GM20431 (cell line): ENCODE results near the gene HOXA11.

ENCODE experiments used
- in situ Hi-C: fragments of 300-500 bp; cut with MseI, MboI; formaldehyde crosslinking; loops from one replicate; pipeline ENCODE4 v1.15.0; 2020; ENCODE audit warnings: low sequenced_read_pairs; ENCODE audit not compliant: unreplicated experiment

Gene HOXA11

GRCh38 chr7:27197137-27198042 lies 12.4 kb upstream of the HOXA11 start:
- in situ Hi-C loops, result no loop called here

GRCh38 chr7:27196287-27196767 lies 11.3 kb upstream of the HOXA11 start:
- in situ Hi-C loops, result no loop called here

GRCh38 chr7:27194686-27195379 lies 9.8 kb upstream of the HOXA11 start:
- in situ Hi-C loops, result no loop called here

DNA sequence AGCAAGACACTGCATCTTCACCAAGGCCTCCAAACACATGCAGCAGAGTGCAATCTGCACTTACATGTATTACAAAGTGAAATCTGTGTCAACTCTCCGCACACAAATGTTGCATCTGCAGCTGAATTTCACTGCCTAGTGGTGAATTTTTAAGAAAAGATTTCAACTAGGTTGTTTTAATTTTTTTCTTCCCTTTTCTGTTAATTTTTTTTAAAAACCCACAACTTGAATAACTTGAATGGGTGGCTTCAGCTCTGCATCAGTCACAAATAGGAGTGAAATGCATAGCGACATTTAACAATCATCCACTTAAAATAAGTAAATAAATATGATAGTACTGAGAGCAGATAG lies 8.9 kb upstream of the HOXA11 start:
- in situ Hi-C loops, result no loop called here

- in situ Hi-C loops, result no loop called here
Observed at GRCh38 chr7:27193335-27194001, 8.4 kb upstream of the HOXA11 start.

GRCh38 chr7:27192546-27193334 lies 7.7 kb upstream of the HOXA11 start:
- in situ Hi-C loops, result no loop called here

GRCh38 chr7:27191833-27192545 lies 7.0 kb upstream of the HOXA11 start:
- in situ Hi-C loops, result no loop called here

DNA sequence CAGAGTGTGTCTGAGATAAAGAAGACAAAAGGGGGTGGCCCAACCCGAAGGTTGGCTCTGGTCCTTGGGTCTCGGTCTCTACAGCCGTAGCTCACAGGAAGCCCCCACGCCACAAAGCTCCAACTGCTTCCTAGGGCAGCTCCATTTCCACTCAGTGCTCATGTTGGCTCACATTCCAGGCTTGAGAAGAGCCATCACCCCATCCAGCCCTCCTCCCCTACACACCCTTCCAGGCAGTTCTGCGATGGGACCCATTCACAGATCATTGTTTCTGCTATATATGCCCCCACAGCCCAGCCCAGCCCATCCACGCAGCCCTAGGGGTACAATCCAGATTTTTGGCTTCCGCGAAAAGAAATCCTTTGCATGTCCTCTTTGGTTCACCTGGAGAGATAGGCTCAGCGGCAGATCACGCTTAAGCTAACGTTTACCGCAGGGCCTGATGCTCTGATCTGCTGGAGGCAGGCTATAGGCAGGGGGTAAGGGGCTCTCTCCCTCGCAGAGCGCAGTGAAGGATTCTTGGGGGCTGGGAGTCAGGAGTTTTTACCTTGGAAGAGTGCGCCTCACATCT lies 6.2 kb upstream of the HOXA11 start:
- in situ Hi-C loops, result no loop called here

GRCh38 chr7:27189997-27190748 lies 5.1 kb upstream of the HOXA11 start:
- in situ Hi-C loops, result no loop called here

DNA sequence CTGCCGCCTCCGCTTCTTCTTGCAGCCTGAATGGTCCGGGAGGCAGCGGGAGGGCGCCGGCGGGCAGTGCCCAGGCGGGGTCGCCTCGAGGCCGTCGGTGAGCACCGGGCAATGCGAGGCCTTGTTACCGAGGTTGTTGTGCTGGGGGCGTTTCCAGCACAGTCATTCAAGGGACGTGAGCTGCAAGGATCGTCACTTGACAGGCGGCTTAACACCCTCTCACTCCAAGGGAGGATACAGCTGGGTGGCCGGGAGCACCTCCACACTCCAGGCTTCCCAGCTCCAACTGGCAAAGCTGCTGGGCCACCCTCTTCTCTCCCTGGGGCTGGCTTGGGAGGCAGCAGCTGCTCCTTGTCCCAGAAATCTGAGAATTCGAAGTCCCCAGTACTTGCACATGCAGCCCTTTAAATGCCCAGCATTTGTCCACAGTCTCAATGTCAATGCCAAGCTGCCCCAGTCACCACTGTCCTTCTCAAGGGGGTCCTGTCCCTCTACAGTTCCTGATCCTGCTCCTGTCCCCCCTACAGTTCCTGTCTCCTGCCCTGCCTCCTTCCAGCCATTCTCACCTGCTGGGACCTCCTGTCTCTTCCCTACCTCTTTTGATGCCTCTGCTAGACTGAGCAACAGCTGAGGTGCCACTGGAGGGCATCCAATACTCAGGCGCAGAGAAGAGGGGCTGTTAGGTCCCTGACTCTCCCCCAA lies 4.4 kb upstream of the HOXA11 start:
- in situ Hi-C loops, result no loop called here

GRCh38 chr7:27188386-27189294 lies 3.6 kb upstream of the HOXA11 start:
- in situ Hi-C loops, result no loop called here

DNA sequence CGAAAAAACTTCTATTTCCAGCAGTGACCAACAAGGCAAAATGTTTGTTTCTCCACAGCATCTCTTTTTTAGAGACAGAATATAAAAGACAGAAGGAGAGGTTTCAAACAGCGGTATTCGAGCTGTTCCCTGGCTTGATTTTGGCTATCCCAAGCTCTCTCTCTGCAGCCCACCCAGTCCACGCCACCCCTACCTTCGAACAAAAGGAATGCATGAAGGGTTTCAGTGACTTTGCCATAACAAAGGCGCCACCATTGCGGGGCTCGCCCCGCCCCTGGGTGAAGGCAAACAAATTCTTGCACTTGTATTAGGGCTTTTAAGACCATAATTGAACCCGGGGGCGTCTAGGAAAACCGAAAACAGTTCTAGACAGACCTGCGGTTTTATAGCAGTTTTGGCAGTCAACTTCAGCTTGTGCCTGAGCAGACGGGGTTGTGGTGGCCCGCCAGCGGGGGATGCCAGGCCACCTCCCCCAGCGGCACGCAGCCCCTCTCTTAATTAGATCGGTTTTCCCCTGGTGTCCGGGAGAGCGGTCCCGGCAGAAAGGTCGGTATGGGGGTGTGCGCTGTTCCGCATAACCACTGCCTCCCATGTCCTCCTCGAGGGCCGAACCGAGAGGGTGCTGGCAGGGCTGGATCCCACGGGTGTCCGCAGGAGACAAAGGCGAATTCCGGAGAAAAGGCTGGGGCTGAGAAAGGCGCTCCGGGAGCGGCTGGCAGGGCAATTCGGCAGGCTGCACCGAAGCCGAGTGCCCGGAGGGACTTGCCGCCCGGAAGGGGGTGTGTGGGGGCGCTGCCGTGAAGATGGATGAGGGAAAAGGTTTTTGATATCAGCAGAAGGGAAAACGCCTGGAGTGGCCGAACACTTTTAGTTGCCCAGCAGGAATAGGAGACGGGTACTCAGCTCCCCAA lies 2.7 kb upstream of the HOXA11 start:
- in situ Hi-C loops, result no loop called here

DNA sequence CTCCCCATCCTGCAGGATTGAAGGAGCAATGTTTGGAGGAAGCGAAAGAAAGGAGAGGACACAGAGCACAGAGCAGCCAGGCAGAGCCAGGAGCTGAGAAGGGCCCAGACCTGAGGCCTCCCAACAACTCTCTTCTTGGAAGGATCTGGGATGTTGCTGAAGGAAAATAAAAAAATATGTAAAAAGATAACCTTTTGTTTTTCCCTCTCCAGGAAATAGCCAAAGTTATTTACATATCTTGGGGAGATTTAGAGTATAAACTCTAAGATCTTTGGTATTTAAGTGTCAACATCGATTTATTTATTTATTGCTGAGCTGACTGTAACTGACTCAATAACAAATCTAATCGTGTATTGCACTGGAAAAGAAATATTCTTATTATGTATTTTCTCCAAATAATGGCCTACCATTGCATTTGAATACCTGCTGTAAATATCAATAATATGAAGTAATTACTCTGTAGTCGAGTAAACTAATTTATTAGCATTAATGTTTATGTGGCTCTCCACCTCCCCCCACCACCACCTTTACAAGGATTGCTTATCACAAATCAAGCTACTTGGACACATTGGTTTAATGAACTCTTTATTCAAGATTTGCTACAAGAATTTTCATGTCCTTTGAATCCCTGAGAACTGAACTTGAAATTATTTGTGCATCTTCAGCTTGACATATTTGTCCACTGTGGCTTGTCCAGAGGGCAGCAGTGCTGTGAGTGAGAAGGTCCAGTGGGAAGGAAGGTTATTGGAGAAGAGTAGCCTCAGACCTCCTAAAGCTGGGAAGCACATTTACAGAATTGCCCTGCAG lies 1.8 kb upstream of the HOXA11 start:
- in situ Hi-C loops, result no loop called here

DNA sequence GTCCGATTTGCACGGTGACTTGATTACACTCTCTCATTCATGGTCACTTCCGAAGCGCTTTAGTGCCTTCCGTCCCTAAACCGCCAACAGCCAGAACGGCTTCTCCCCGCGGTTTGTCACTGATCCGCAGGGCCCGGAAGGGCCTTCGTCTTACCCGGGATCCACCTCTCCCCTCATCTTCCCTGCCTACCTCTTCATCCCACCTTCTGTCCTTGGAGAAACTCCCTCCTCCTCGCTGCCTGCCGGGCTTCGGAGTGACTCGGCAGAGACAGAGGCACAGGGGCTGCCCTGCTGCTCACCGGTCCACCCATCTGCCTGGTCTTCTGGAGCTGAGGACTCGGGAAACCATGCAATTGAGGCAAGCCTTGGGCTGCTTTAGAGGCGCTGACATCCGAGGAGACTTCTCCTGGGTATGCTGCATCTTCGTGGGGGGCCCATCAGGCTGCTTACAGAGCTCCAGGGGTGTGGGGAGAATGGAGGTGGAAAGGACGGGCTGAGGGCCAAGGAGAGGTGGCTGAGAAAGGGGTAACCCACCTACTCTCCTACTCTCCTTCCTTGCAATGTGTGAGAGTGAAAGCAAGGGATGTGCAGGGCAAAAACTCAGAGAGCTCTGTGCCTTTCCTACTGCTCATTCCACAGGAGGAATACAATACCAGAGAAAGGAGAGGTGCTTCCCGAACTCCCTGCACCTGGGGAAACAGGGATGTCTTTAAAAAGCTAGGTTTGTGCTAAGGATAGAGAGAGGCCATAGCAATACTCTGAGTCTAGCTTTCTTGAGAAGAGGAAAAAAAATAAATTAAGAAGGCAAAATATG lies 1.0 kb upstream of the HOXA11 start:
- in situ Hi-C loops, result no loop called here
